Panc1 (cell line): ENCODE measurements around the gene MRPL50. TPM values are rescaled to one million over a fixed set of nuclear protein-coding genes. Genes with fewer than 3 reads are reported as not detected.

Source experiments
- ATAC-seq: fragments of 200-7000 bp; cut with Tn5 transposase; 2 replicates; pipeline ENCODE4 v1.9.1; 2020; ENCODE audit warnings: mild to moderate bottlenecking, moderate library complexity
- BruUV-seq: library from RNA; stranded (reverse); fragments of 400-500 nt; replicated peaks from 2 replicates; lab custom pipeline; 2021; lab: Mats Ljungman, UMichigan
- CTCF ChIA-PET: fragments of 300-600 bp; sonication (Branson Sonifier 250); formaldehyde crosslinking; loops from one replicate; lab custom pipeline; 2022; ENCODE audit warnings: antibody characterized with exemption; lab: Charles Lee
- POLR2A ChIA-PET: fragments of 300-600 bp; sonication (Branson Sonifier 250); formaldehyde crosslinking; loops from one replicate; lab custom pipeline; 2022; ENCODE audit warnings: antibody characterized with exemption; lab: Charles Lee
- DNase-seq: peaks from one replicate; pipeline ENCODE4 v3.0.0-alpha.2; 2010; ENCODE audit warnings: low read depth, low spot score
- H3K27ac ChIP-seq: 2 replicates; pipeline ENCODE4 v1.5.1; 2011; ENCODE audit warnings: mild to moderate bottlenecking, low read length, inconsistent platforms
- H3K27me3 ChIP-seq: fragments of 200-500 bp; sonication (Bioruptor generic); 2 replicates; pipeline ENCODE4 v1.6.0; 2014; ENCODE audit warnings: low read length, inconsistent platforms; ENCODE audit not compliant: control insufficient read depth, insufficient read depth
- H3K36me3 ChIP-seq: fragments of 200-500 bp; sonication (Bioruptor generic); 2 replicates; pipeline ENCODE4 v1.5.1; 2014; ENCODE audit warnings: inconsistent platforms, mild to moderate bottlenecking, low read length, moderate library complexity; ENCODE audit not compliant: control insufficient read depth, insufficient read depth
- H3K4me1 ChIP-seq: 2 replicates; pipeline ENCODE4 v1.5.1; 2011; ENCODE audit warnings: inconsistent platforms, mild to moderate bottlenecking, low read length, moderate library complexity; ENCODE audit not compliant: control insufficient read depth, insufficient read depth
- H3K4me3 ChIP-seq, 2 experiments: 2 replicates each; pipeline ENCODE4 v1.5.1; 2011 to 2012; ENCODE audit warnings: low read depth in 2 of 2, low read length in 2 of 2, mild to moderate bottlenecking in 2 of 2, inconsistent platforms in 1 of 2, moderate library complexity in 1 of 2
- H3K9me3 ChIP-seq: fragments of 200-500 bp; sonication (Bioruptor generic); 2 replicates; pipeline ENCODE4 v1.5.1; 2014; ENCODE audit warnings: low read depth, mild to moderate bottlenecking, inconsistent platforms, low read length, moderate library complexity; ENCODE audit not compliant: control insufficient read depth, insufficient read depth
- CTCF ChIP-seq: fragments of 450-650 bp; IDR thresholded peaks from 2 replicates; pipeline ENCODE4 v1.5.1; 2017; ENCODE audit warnings: mild to moderate bottlenecking
- POLR2AphosphoS5 ChIP-seq: IDR thresholded peaks from 2 replicates; pipeline ENCODE4 v1.6.1; 2012; ENCODE audit warnings: mild to moderate bottlenecking, low read depth, low read length, moderate library complexity
- REST ChIP-seq, 2 experiments: IDR thresholded peaks; 2 replicates each; pipeline ENCODE4 v1.6.1; 2011 to 2012; ENCODE audit warnings: low read depth in 2 of 2, control low read depth in 1 of 2, low read length in 1 of 2, mild to moderate bottlenecking in 1 of 2, moderate library complexity in 1 of 2; ENCODE audit not compliant: insufficient read depth in 1 of 2
- SIN3A ChIP-seq: IDR thresholded peaks from 2 replicates; pipeline ENCODE4 v1.6.1; 2012; ENCODE audit warnings: low read depth, mild to moderate bottlenecking, low read length, moderate library complexity, borderline replicate concordance; ENCODE audit not compliant: insufficient read depth
- TCF7L2 ChIP-seq: IDR thresholded peaks from 2 replicates; pipeline ENCODE4 v1.6.1; 2011; ENCODE audit warnings: mild to moderate bottlenecking, low read depth, low read length, inconsistent platforms
- in situ Hi-C: cut with HindIII; loops from 2 replicates; pipeline ENCODE4 v1.10.0; 2016; ENCODE audit warnings: low sequenced_read_pairs, low pct_unique_long_range_greater_than_20kb
- intact Hi-C: fragments of 100-400 bp; cut with micrococcal nuclease; formaldehyde crosslinking; loops from one replicate; pipeline ENCODE4 v1.10.0; 2022; ENCODE audit not compliant: unreplicated experiment
- total RNA-seq: library from RNA; stranded (reverse); gene quantifications from one replicate; pipeline ENCODE4 v1.2.1, GENCODE V29; 2021; ENCODE audit not compliant: unreplicated experiment

MRPL50 gene
- total RNA-seq, 1 experiment from 2014 or later: 7.2 TPM

GRCh38 chr9:101342595-101342994 is 55.8 kb downstream of the MRPL50 start:
- no peak overlapping the region for H3K4me3 ChIP-seq
- no peaks in the 10 kb centered on the region for H3K4me1 ChIP-seq
- ChIA-PET CTCF (no interaction called here), POLR2A (no interaction called here)
- in situ Hi-C loops: no loop called here
- no peaks in the 10 kb centered on the region for H3K36me3 ChIP-seq
- intact Hi-C loops: no loop called here
- ATAC-seq (no peak), DNase-seq (no peak)
- BruUV-seq: no TSS peak
- no peaks in the 10 kb centered on the region for H3K27me3 ChIP-seq
- H3K27ac ChIP-seq: no peak overlapping the region
- no peaks in the 10 kb centered on the region for H3K9me3 ChIP-seq
- TF ChIP-seq SIN3A (no peak), TCF7L2 (no peak), CTCF (no peak), POLR2AphosphoS5 (no peak), REST (IDR thresholded peaks at IDR 0.05; ENCODE audit: insufficient read depth in 1 of 2, low read depth in 2 of 2, low read length in 1 of 2) (no peak)

GRCh38 chr9:101341958-101342357 is 56.5 kb downstream of the MRPL50 start:
- no peaks in the 10 kb centered on the region for H3K36me3 ChIP-seq
- ATAC-seq (no peak), DNase-seq (no peak)
- in situ Hi-C loops (no loop called here), intact Hi-C loops (no loop called here)
- no peaks in the 10 kb centered on the region for H3K4me1 ChIP-seq
- CTCF ChIA-PET: no interaction called here
- TF ChIP-seq TCF7L2 (no peak), SIN3A (no peak), POLR2AphosphoS5 (no peak), REST (IDR thresholded peaks at IDR 0.05; ENCODE audit: insufficient read depth in 1 of 2, low read depth in 2 of 2, low read length in 1 of 2) (no peak), CTCF (no peak)
- no peaks in the 10 kb centered on the region for H3K9me3 ChIP-seq
- no peak overlapping the region for H3K4me3 ChIP-seq
- H3K27me3 ChIP-seq: no peaks in the 10 kb centered on the region
- BruUV-seq: no TSS peak
- H3K27ac ChIP-seq: no peak overlapping the region
- POLR2A ChIA-PET: no interaction called here

Other genes starting within 250 kb of the MRPL50 start
- 0.08 TPM for gene BAAT, start 13.6 kb downstream of the MRPL50 start, total RNA-seq
- gene ZNF189, start 233 bp upstream of the MRPL50 start, total RNA-seq: 7.0 TPM
- 0.67 TPM for gene ALDOB, start 37.2 kb upstream of the MRPL50 start, total RNA-seq
- 37.5 TPM for gene RNF20, start 135.2 kb upstream of the MRPL50 start, total RNA-seq
- gene PPP3R2, start 196.4 kb upstream of the MRPL50 start, total RNA-seq: not detected